Endothelial cell of umbilical vein (primary cell): ENCODE results near the gene SERF2.

ENCODE experiments used
- POLR2A ChIP-seq: IDR thresholded peaks from 2 replicates; pipeline ENCODE4 v1.6.1; 2012; ENCODE audit warnings: low read depth, mild to moderate bottlenecking, control low read depth, low read length
- TF ChIP-seq, protein P1 (sequence below), 2 donors: IDR thresholded peaks; 1 replicate in 1 of 2; 2 replicates in 1 of 2; pipeline ENCODE4 v1.5.1; 2011; ENCODE audit warnings: low read length in 2 of 2, mild to moderate bottlenecking in 2 of 2, moderate library complexity in 2 of 2, control low read depth in 1 of 2, inconsistent platforms in 1 of 2, low read depth in 1 of 2; ENCODE audit not compliant: insufficient read depth in 1 of 2; ENCODE audit errors: extremely low read depth in 1 of 2

DNA sequence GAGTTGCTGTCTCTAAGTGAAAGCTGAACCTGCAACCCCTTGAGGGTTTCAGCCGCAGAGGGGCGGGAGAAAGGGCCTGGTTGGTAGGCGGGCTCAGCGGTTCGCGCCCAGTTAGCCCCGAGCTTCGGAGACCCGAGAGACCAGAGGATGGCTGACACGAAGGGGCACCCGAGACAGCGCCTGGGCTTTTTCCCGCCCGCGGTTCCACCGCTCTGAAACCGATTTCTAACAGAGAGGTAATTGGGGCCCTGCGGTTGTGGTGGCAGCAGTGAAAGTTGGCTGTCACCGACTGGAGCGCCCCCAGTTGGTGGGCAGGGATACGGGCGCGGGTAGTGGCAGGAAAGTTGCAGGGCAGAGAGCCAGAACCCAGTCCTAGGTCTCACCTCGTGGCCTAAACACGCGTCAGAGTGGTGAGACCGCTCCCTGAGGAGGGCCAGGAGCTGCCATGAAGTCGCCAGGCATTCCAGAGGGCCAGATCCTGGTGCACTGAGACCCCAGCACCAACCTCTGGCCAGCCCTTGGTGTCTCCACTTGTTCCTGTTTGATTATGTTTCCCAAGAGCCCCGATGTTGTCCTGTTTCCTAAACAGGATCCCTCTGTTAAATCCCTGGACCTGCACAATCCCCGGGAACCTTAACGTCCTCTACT is 14.7 kb upstream of the SERF2 start:
- TF ChIP-seq POLR2A = peak; percentile 52
- TF ChIP-seq, protein P1, sequence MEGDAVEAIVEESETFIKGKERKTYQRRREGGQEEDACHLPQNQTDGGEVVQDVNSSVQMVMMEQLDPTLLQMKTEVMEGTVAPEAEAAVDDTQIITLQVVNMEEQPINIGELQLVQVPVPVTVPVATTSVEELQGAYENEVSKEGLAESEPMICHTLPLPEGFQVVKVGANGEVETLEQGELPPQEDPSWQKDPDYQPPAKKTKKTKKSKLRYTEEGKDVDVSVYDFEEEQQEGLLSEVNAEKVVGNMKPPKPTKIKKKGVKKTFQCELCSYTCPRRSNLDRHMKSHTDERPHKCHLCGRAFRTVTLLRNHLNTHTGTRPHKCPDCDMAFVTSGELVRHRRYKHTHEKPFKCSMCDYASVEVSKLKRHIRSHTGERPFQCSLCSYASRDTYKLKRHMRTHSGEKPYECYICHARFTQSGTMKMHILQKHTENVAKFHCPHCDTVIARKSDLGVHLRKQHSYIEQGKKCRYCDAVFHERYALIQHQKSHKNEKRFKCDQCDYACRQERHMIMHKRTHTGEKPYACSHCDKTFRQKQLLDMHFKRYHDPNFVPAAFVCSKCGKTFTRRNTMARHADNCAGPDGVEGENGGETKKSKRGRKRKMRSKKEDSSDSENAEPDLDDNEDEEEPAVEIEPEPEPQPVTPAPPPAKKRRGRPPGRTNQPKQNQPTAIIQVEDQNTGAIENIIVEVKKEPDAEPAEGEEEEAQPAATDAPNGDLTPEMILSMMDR (IDR thresholded peaks at IDR 0.05; ENCODE audit: extremely low read depth in 1 of 2, insufficient read depth in 1 of 2, low read depth in 1 of 2, low read length in 2 of 2) = peak; percentile 77 to 89
